ENCODE results near the gene MARK2.
A peak's percentile ranks its signal among the peaks of the same experiment; 100 is the strongest.

The MARK2 gene

GRCh38 chr11:63839508-63840355 is 822 bp downstream of the MARK2 start:
- Histone ChIP-seq H3K4me2 (ENCODE audit: low read depth, low read length) (peak overlapping the region; percentile 75), H3K9ac (ENCODE audit: low read length) (peak overlapping the region; percentile 82), H3K79me2 (ENCODE audit: low read length) (peaks cover 55% of the 10 kb centered on the region), H3K9me2 (replicated peaks; ENCODE audit: insufficient read depth, low read length) (no peaks in the 10 kb centered on the region), H3K9me3 (replicated peaks; ENCODE audit: insufficient read depth, low read length) (no peaks in the 10 kb centered on the region), H3F3A (ENCODE audit: insufficient read depth, low read length) (peaks cover 9% of the 10 kb centered on the region), H3K4me3 (ENCODE audit: low read length) (peak overlapping the region; percentile 92), H2AFZ (ENCODE audit: low read length) (no peak overlapping the region), H4K20me1 (ENCODE audit: insufficient read depth, low read length) (peaks cover 5% of the 10 kb centered on the region; the same call in 1 of the 2 replicates), H3K27ac (ENCODE audit: low read length) (peak overlapping the region; percentile 1; the same call in 1 of the 2 replicates), H3K36me3 (replicated peaks; ENCODE audit: insufficient read depth, low read length) (0 out of 2 replicates have a peak, but pooled peaks cover 2% of the 10 kb centered on the region), H3K27me3 (replicated peaks; ENCODE audit: insufficient read depth, low read length) (no peaks in the 10 kb centered on the region), H3K4me1 (ENCODE audit: low read length) (peaks cover 24% of the 10 kb centered on the region)
- DNase-seq, result no peak
- TF ChIP-seq CTCF (IDR thresholded peaks at IDR 0.05; ENCODE audit: low read length) (no peak), EZH2 (optimal IDR thresholded peaks at IDR 0.05; ENCODE audit: low read depth, low read length) (no peak), EZH2phosphoT487 (IDR thresholded peaks at IDR 0.05; ENCODE audit: low read length) (no peak)

GRCh38 chr11:63840356-63841060 is 1.6 kb downstream of the MARK2 start:
- peak overlapping the region; percentile 82; the same call in 1 of the 2 replicates for H3K9ac ChIP-seq (ENCODE audit: low read length)
- peaks cover 9% of the 10 kb centered on the region for H3F3A ChIP-seq (ENCODE audit: insufficient read depth, low read length)
- H3K27me3 ChIP-seq (replicated peaks; ENCODE audit: insufficient read depth, low read length), result no peaks in the 10 kb centered on the region
- DNase-seq, result peak; percentile 31
- H3K4me2 ChIP-seq (ENCODE audit: low read depth, low read length), result peak overlapping the region; percentile 75
- no peaks in the 10 kb centered on the region for H3K9me2 ChIP-seq (replicated peaks; ENCODE audit: insufficient read depth, low read length)
- no peak for TF ChIP-seq EZH2phosphoT487 (IDR thresholded peaks at IDR 0.05; ENCODE audit: low read length)
- TF ChIP-seq CTCF (IDR thresholded peaks at IDR 0.05; ENCODE audit: low read length), result no peak
- TF ChIP-seq EZH2 (optimal IDR thresholded peaks at IDR 0.05; ENCODE audit: low read depth, low read length), result no peak
- peak overlapping the region; percentile 92 for H3K4me3 ChIP-seq (ENCODE audit: low read length)
- no peaks in the 10 kb centered on the region for H3K9me3 ChIP-seq (replicated peaks; ENCODE audit: insufficient read depth, low read length)
- peaks cover 62% of the 10 kb centered on the region for H3K79me2 ChIP-seq (ENCODE audit: low read length)
- H2AFZ ChIP-seq (ENCODE audit: low read length), result no peak overlapping the region
- 0 out of 2 replicates have a peak, but pooled peaks cover 2% of the 10 kb centered on the region for H3K36me3 ChIP-seq (replicated peaks; ENCODE audit: insufficient read depth, low read length)
- H3K27ac ChIP-seq (ENCODE audit: low read length), result peak overlapping the region; percentile 1; the same call in 1 of the 2 replicates
- peaks cover 5% of the 10 kb centered on the region; the same call in 1 of the 2 replicates for H4K20me1 ChIP-seq (ENCODE audit: insufficient read depth, low read length)
- H3K4me1 ChIP-seq (ENCODE audit: low read length), result peaks cover 24% of the 10 kb centered on the region

- Histone ChIP-seq H3K27ac (ENCODE audit: low read length) (no peak overlapping the region), H3F3A (ENCODE audit: insufficient read depth, low read length) (peaks cover 9% of the 10 kb centered on the region), H3K79me2 (ENCODE audit: low read length) (peaks cover 73% of the 10 kb centered on the region), H3K4me3 (ENCODE audit: low read length) (no peak overlapping the region), H3K9me2 (replicated peaks; ENCODE audit: insufficient read depth, low read length) (no peaks in the 10 kb centered on the region), H3K9me3 (replicated peaks; ENCODE audit: insufficient read depth, low read length) (no peaks in the 10 kb centered on the region), H2AFZ (ENCODE audit: low read length) (no peak overlapping the region), H3K9ac (ENCODE audit: low read length) (peak overlapping the region; percentile 82; the same call in 1 of the 2 replicates), H3K27me3 (replicated peaks; ENCODE audit: insufficient read depth, low read length) (no peaks in the 10 kb centered on the region), H3K4me1 (ENCODE audit: low read length) (peaks cover 24% of the 10 kb centered on the region), H3K4me2 (ENCODE audit: low read depth, low read length) (peak overlapping the region; percentile 75), H4K20me1 (ENCODE audit: insufficient read depth, low read length) (peaks cover 5% of the 10 kb centered on the region; the same call in 1 of the 2 replicates), H3K36me3 (replicated peaks; ENCODE audit: insufficient read depth, low read length) (0 out of 2 replicates have a peak, but pooled peaks cover 2% of the 10 kb centered on the region)
- no peak for TF ChIP-seq CTCF (IDR thresholded peaks at IDR 0.05; ENCODE audit: low read length)
- no peak for TF ChIP-seq EZH2phosphoT487 (IDR thresholded peaks at IDR 0.05; ENCODE audit: low read length)
- TF ChIP-seq EZH2 (optimal IDR thresholded peaks at IDR 0.05; ENCODE audit: low read depth, low read length), result no peak
- DNase-seq, result no peak
Observed at GRCh38 chr11:63841554-63841953, 2.6 kb downstream of the MARK2 start.
